H1 (cell line): ENCODE results near the gene FBXL17. TPM values are rescaled to one million over a fixed set of nuclear protein-coding genes. Genes with fewer than 3 reads are reported as not detected.

Experiments used
- CTCF ChIA-PET: fragments of 300-600 bp; sonication (Branson Sonifier 250); formaldehyde crosslinking; loops from one replicate; lab custom pipeline; 2021; ENCODE audit not compliant: partially characterized antibody; lab: Charles Lee
- POLR2A ChIA-PET: fragments of 300-600 bp; sonication (Branson Sonifier 250); formaldehyde crosslinking; loops from one replicate; lab custom pipeline; 2021; ENCODE audit warnings: inconsistent platforms; ENCODE audit not compliant: partially characterized antibody; lab: Charles Lee
- DNase-seq, 2 experiments: peaks; one replicate each; pipeline versions ENCODE4 v3.0.0 to v3.0.0-alpha.2; 2010 to 2022; ENCODE audit warnings: low spot score in 2 of 2, low read depth in 1 of 2, mixed read lengths in 1 of 2
- FAIRE-seq: peaks from 2 replicates; lab custom pipeline; 2011; peaks lifted over from hg19 to GRCh38; lab: Jason Lieb, UNC
- H2AFZ ChIP-seq: 2 replicates; pipeline ENCODE4 v1.8.1; 2012; ENCODE audit warnings: low read length, inconsistent platforms
- H2AK5ac ChIP-seq: 2 replicates; pipeline ENCODE4 v1.6.1; 2013; ENCODE audit warnings: low read depth, low read length
- H2BK120ac ChIP-seq: replicated peaks from 2 replicates; pipeline ENCODE3; 2013; ENCODE audit warnings: low read depth, low read length, inconsistent platforms
- H2BK12ac ChIP-seq: 2 replicates; pipeline ENCODE4 v1.6.1; 2013; ENCODE audit warnings: low read depth, low read length
- H2BK15ac ChIP-seq: 2 replicates; pipeline ENCODE4 v1.6.1; 2013; ENCODE audit warnings: low read length
- H2BK20ac ChIP-seq: 2 replicates; pipeline ENCODE4 v1.6.1; 2013; ENCODE audit warnings: low read length
- H2BK5ac ChIP-seq: 2 replicates; pipeline ENCODE4 v1.6.1; 2013; ENCODE audit warnings: low read depth, low read length
- H3K14ac ChIP-seq: 2 replicates; pipeline ENCODE4 v1.6.1; 2013; ENCODE audit warnings: inconsistent platforms; ENCODE audit not compliant: insufficient read length
- H3K18ac ChIP-seq: 2 replicates; pipeline ENCODE4 v1.6.1; 2013; ENCODE audit warnings: low read length; ENCODE audit errors: extremely low read depth
- H3K23ac ChIP-seq: 2 replicates; pipeline ENCODE4 v1.6.1; 2013; ENCODE audit warnings: inconsistent platforms; ENCODE audit not compliant: insufficient read length
- H3K23me2 ChIP-seq: 2 replicates; pipeline ENCODE4 v1.6.1; 2013; ENCODE audit warnings: low read depth, low read length
- H3K27ac ChIP-seq: 2 replicates; pipeline ENCODE4 v1.6.1; 2011; ENCODE audit warnings: low read depth, low read length, inconsistent platforms
- H3K27me3 ChIP-seq, 4 experiments: replicated peaks in 1 of 4; 1 replicate in 1 of 4; 2 replicates in 3 of 4; pipeline versions ENCODE4 v1.6.1 to v1.8.1; 2011 to 2013; ENCODE audit warnings: low read length in 3 of 4, mild to moderate bottlenecking in 3 of 4, inconsistent platforms in 2 of 4, mixed read lengths in 2 of 4, moderate library complexity in 1 of 4; ENCODE audit not compliant: control insufficient read depth in 3 of 4, insufficient read depth in 3 of 4; ENCODE audit errors: extremely low read depth in 1 of 4
- H3K36me3 ChIP-seq, 4 experiments: 2 replicates each; pipeline versions ENCODE4 v1.6.1 to v1.8.1; 2011 to 2013; ENCODE audit warnings: mild to moderate bottlenecking in 4 of 4, low read length in 3 of 4, moderate library complexity in 2 of 4, control low read depth in 1 of 4, inconsistent platforms in 1 of 4; ENCODE audit not compliant: insufficient read depth in 4 of 4, control insufficient read depth in 2 of 4
- H3K4ac ChIP-seq: replicated peaks from 2 replicates; pipeline ENCODE3; 2013; ENCODE audit warnings: low read length, low read depth, mixed read lengths, inconsistent platforms; ENCODE audit not compliant: insufficient read length
- H3K4me1 ChIP-seq, 4 experiments: replicated peaks in 1 of 4; 1 replicate in 1 of 4; 2 replicates in 3 of 4; pipeline versions ENCODE4 v1.6.1 to v1.8.1; 2011 to 2013; ENCODE audit warnings: low read length in 3 of 4, inconsistent platforms in 2 of 4, mixed read lengths in 1 of 4; ENCODE audit not compliant: insufficient read depth in 4 of 4, control insufficient read depth in 3 of 4
- H3K4me2 ChIP-seq, 2 experiments: 2 replicates each; pipeline versions ENCODE4 v1.6.1 to v1.8.1; 2011 to 2013; ENCODE audit warnings: low read depth in 2 of 2, low read length in 2 of 2, control low read depth in 1 of 2, inconsistent platforms in 1 of 2, mild to moderate bottlenecking in 1 of 2; ENCODE audit not compliant: insufficient read depth in 1 of 2
- H3K4me3 ChIP-seq, 4 experiments: fragments of 200-600, 300-600 bp in 1 of 4; sonication (generic), shearing (Covaris generic), sonication (Bioruptor Twin) in 1 of 4; 2 replicates each; pipeline versions ENCODE4 v1.5.1 to v1.8.1; 2011 to 2016; ENCODE audit warnings: low read length in 4 of 4, low read depth in 3 of 4, control low read depth in 2 of 4, inconsistent platforms in 2 of 4, mild to moderate bottlenecking in 2 of 4, mixed read lengths in 1 of 4, moderate library complexity in 1 of 4; ENCODE audit not compliant: insufficient read depth in 2 of 4; ENCODE audit errors: extremely low read depth in 1 of 4
- H3K56ac ChIP-seq: replicated peaks from 2 replicates; pipeline ENCODE3; 2013; ENCODE audit warnings: low read depth, mild to moderate bottlenecking, mixed read lengths, low read length, inconsistent platforms; ENCODE audit not compliant: insufficient read length
- H3K79me1 ChIP-seq: 2 replicates; pipeline ENCODE4 v1.6.1; 2013; ENCODE audit warnings: low read depth, low read length, control low read depth
- H3K79me2 ChIP-seq, 2 experiments: 2 replicates each; pipeline versions ENCODE4 v1.6.1 to v1.8.1; 2012 to 2013; ENCODE audit warnings: low read length in 2 of 2, mild to moderate bottlenecking in 2 of 2, inconsistent platforms in 1 of 2; ENCODE audit not compliant: insufficient read depth in 2 of 2, control insufficient read depth in 1 of 2
- H3K9ac ChIP-seq, 4 experiments: replicated peaks in 1 of 4; 1 replicate in 1 of 4; 2 replicates in 3 of 4; pipeline versions ENCODE4 v1.6.1 to v1.8.1; 2011 to 2013; ENCODE audit warnings: low read depth in 3 of 4, low read length in 3 of 4, control low read depth in 2 of 4, mild to moderate bottlenecking in 2 of 4, moderate library complexity in 2 of 4, inconsistent platforms in 1 of 4; ENCODE audit errors: extremely low read depth in 1 of 4
- H3K9me3 ChIP-seq, 2 experiments: 2 replicates each; pipeline versions ENCODE4 v1.6.1 to v1.8.1; 2012 to 2013; ENCODE audit warnings: mild to moderate bottlenecking in 2 of 2, moderate library complexity in 2 of 2, control low read depth in 1 of 2, inconsistent platforms in 1 of 2, low read depth in 1 of 2, low read length in 1 of 2, mixed read lengths in 1 of 2; ENCODE audit not compliant: insufficient read depth in 2 of 2
- H4K20me1 ChIP-seq, 2 experiments: replicated peaks in 1 of 2; 2 replicates each; pipeline versions ENCODE3 to v1.8.1; 2011 to 2013; ENCODE audit warnings: inconsistent platforms in 2 of 2, low read length in 2 of 2, mild to moderate bottlenecking in 1 of 2; ENCODE audit not compliant: insufficient read depth in 2 of 2, control insufficient read depth in 1 of 2
- H4K5ac ChIP-seq: 2 replicates; pipeline ENCODE4 v1.6.1; 2013; ENCODE audit warnings: low read length, low read depth, mixed read lengths, inconsistent platforms; ENCODE audit not compliant: insufficient read length
- H4K8ac ChIP-seq: 2 replicates; pipeline ENCODE4 v1.8.0; 2013; ENCODE audit warnings: mild to moderate bottlenecking, moderate library complexity, low read length, inconsistent platforms; ENCODE audit not compliant: insufficient read depth; ENCODE audit errors: extremely low read depth
- H4K91ac ChIP-seq: replicated peaks from 2 replicates; pipeline ENCODE3; 2013; ENCODE audit warnings: low read length, mixed read lengths, inconsistent platforms; ENCODE audit not compliant: insufficient read length
- BACH1 ChIP-seq: IDR thresholded peaks from 2 replicates; pipeline ENCODE4 v1.6.1; 2012; ENCODE audit warnings: low read length, improper control_type of control experiment
- WGBS, 2 experiments: shearing (Covaris generic) in 1 of 2; methylation state at CpG; one replicate each; pipeline versions ENCODE4 v1.1.6 to v1.1.7; 2013 to 2015; ENCODE audit warnings: low lambda C conversion rate in 2 of 2, mixed read lengths in 2 of 2, inconsistent platforms in 1 of 2, low coverage in 1 of 2, missing lambda C conversion rate in 1 of 2; ENCODE audit not compliant: insufficient replicate concordance in 2 of 2, insufficient coverage in 1 of 2, insufficient read length in 1 of 2; ENCODE audit errors: extremely low coverage in 1 of 2, missing lambda C conversion rate in 1 of 2; 5-methylcytosine and 5-hydroxymethylcytosine counted together
- polyA plus RNA-seq, 7 experiments: library from polyadenylated mRNA; depleted of rRNA in 3 of 7; stranded (reverse) in 5 of 7; unstranded in 2 of 7; fragments of >200 nt in 5 of 7; fragments of 200-250 nt in 2 of 7; gene quantifications; 1 replicate in 5 of 7; 2 replicates in 1 of 7; 4 replicates in 1 of 7; pipeline versions ENCODE4 v1.2.1 to v1.2.3, GENCODE V29; 2011 to 2013; ENCODE audit warnings: missing spikeins in 2 of 7, mixed read lengths in 2 of 7
- total RNA-seq: library from RNA; stranded (reverse); fragmentation: NEBNext Ultra II Directional; extraction: Animal tissue kit (Norgen Biotek cat#: 25700); gene quantifications from 2 replicates; pipeline ENCODE4 v1.2.1, GENCODE V29; 2021

The FBXL17 gene
- total and polyA plus RNA-seq, 2 of the 8 experiments (the other 6 are each of a cell fraction or from before 2014, with no cell fraction given), result 0.35 to 4.3 TPM

DNA sequence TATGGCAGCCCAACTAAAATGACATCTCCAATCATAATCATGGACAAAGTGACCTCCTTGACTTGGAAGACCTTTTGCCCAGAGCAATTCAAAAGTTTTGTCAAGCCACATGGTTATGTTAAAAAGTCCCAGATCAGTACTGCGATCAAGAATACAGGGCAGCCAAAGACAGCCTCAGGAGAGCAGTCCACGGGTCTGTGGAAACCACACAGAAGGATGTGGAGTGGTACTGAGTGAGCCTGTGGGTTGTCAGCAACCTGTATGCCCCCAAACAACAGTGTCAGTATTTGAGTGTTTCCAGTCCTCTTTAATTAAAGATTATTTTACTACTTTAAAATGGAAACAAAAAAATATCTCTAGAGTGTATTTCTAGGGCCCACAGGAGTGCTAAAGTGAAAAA is 365.8 kb downstream of the FBXL17 start:
- no peak overlapping the region for H3K23ac ChIP-seq
- ChIA-PET POLR2A (no interaction called here), CTCF (no interaction called here)
- no peak overlapping the region for H3K56ac ChIP-seq
- no peak overlapping the region for H2AK5ac ChIP-seq
- DNase-seq (no peak), FAIRE-seq (no peak)
- H3K36me3 ChIP-seq, result no peaks in the 10 kb centered on the region
- no peaks in the 10 kb centered on the region for H3K79me2 ChIP-seq
- no peak overlapping the region for H2AFZ ChIP-seq
- no peaks in the 10 kb centered on the region for H3K23me2 ChIP-seq
- H2BK5ac ChIP-seq, result no peak overlapping the region
- no peaks in the 10 kb centered on the region for H3K27me3 ChIP-seq
- H4K20me1 ChIP-seq, result no peaks in the 10 kb centered on the region
- no peak overlapping the region for H2BK120ac ChIP-seq
- H3K14ac ChIP-seq, result no peak overlapping the region
- no peak overlapping the region for H3K4me2 ChIP-seq
- H2BK15ac ChIP-seq, result no peak overlapping the region
- no peak overlapping the region for H4K5ac ChIP-seq
- H2BK12ac ChIP-seq, result no peak overlapping the region
- H3K27ac ChIP-seq, result no peak overlapping the region
- no peak overlapping the region for H3K4ac ChIP-seq
- no peak overlapping the region for H4K91ac ChIP-seq
- no peaks in the 10 kb centered on the region for H3K79me1 ChIP-seq
- H2BK20ac ChIP-seq, result no peak overlapping the region
- no peaks in the 10 kb centered on the region for H3K9me3 ChIP-seq
- no peak overlapping the region for H3K4me3 ChIP-seq
- H3K18ac ChIP-seq, result no peak overlapping the region
- H3K4me1 ChIP-seq, result no peaks in the 10 kb centered on the region
- no peak overlapping the region for H4K8ac ChIP-seq
- WGBS, 2 experiments, result 82% methylated on average over 2 of the region's 2 CpGs; no CpG with 5 or more reads in 1 of the 2 experiments
- H3K9ac ChIP-seq, result no peak overlapping the region
- no peak for TF ChIP-seq BACH1
